ENCODE results near the gene TAB2. TPM values are rescaled to one million over a fixed set of nuclear protein-coding genes. Genes with fewer than 3 reads are reported as not detected.

Gene TAB2
- total and polyA plus RNA-seq, 9 of the 15 experiments (the other 6 are each of a cell fraction or from before 2014, with no cell fraction given), result 9.1 to 38.3 (median 18.6) TPM

DNA sequence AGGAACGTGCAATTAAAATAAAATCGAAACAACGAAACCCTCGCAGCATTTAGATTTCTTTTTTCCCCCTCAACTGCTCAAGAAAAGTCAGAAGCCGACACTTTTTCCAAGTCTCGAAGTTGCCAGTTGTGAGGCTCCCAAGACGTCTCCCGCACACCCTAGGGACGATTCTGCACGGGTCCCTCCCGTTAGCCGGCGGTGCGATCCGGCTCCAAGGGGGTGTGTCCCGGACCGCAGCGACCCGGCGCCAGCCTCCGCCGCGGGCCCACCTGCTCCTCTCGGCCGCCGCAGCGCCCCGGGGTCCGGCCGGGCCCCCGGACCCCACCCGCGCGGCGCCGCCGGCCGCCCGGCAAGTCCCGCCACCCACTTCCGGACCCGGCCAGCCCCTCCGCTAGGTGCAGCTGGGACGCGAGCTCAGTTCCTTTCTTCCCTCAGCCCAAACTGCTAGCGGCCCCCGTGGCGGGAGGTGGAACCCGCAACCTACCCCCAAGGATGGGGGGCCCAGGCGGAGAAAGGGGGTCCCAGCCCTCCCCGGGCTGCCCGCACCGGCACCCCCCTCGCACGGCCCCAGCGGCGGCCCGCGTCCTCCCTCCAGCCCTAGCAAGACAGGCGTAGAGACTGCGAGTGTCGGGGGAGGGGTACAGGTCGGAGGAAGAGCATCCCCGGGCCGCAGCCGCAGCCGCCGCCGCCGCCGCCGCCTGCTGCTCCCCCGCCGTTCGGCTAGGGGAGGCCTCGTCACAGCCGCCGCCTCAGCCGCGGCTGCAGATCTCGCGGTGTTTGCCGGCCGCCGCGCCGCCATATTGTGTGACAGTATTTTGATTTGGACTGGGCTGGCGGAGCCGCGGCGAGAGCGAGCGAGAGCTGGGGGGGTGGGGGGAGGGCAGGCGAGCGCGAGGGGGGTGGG lies 520 bp upstream of the TAB2 start (continued):
- TF ChIP-seq BACH1 (tag; IDR thresholded peaks at IDR 0.05) (no peak), FOXP1 (CRISPR knock-in tag; IDR thresholded peaks at IDR 0.05) (0 out of 2 replicates have a peak, but pooled peaks have one; percentile 27), ELF2 (CRISPR knock-in tag; IDR thresholded peaks at IDR 0.05) (peak; percentile 54; the same call in 1 of the 2 replicates), KLF10 (CRISPR knock-in tag; IDR thresholded peaks at IDR 0.05) (no peak; the same call in 1 of the 2 replicates), ZNF165 (CRISPR knock-in tag; IDR thresholded peaks at IDR 0.05; ENCODE audit: borderline replicate concordance) (0 out of 2 replicates have a peak, but pooled peaks have one; percentile 76), HIVEP1 (CRISPR knock-in tag; IDR thresholded peaks at IDR 0.05) (0 out of 2 replicates have a peak, but pooled peaks have one; percentile 16), ETV5 (CRISPR knock-in tag; IDR thresholded peaks at IDR 0.05; ENCODE audit: low read depth) (peak; percentile 46), TEAD1 (CRISPR knock-in tag; IDR thresholded peaks at IDR 0.05) (peak; percentile 17 to 68; a peak in 1 of 4 replicates), POLR3G (IDR thresholded peaks at IDR 0.05; ENCODE audit: extremely low read depth, insufficient read length, insufficient replicate concordance) (no peak), XRCC5 (IDR thresholded peaks at IDR 0.05; ENCODE audit: low read depth, low read length) (peak; percentile 42; the same call in 1 of the 2 replicates), ZNF124 (CRISPR knock-in tag; IDR thresholded peaks at IDR 0.05) (no peak), CREB1 (IDR thresholded peaks at IDR 0.05) (peak; percentile 57; the same call in 1 of the 2 replicates), CREB1 (CRISPR knock-in tag; IDR thresholded peaks at IDR 0.05) (no peak), RAD21 (CRISPR knock-in tag; conservative IDR thresholded peaks at IDR 0.05 in 1 of 2, IDR thresholded peaks at IDR 0.05 in 1 of 2) (peak; percentile 31 to 44), ZNF644 (tag; IDR thresholded peaks at IDR 0.05; ENCODE audit: low read depth) (no peak; the same call in 1 of the 2 replicates), FOXJ2 (tag; IDR thresholded peaks at IDR 0.05) (no peak), THRAP3 (IDR thresholded peaks at IDR 0.05; ENCODE audit: borderline replicate concordance) (no peak), TEAD4 (IDR thresholded peaks at IDR 0.05; ENCODE audit: low read length) (no peak), TEAD4 (CRISPR knock-in tag; IDR thresholded peaks at IDR 0.05; ENCODE audit: borderline replicate concordance) (no peak), POLR2AphosphoS2 (IDR thresholded peaks at IDR 0.05; ENCODE audit: low read length) (no peak), ELF1 (tag; IDR thresholded peaks at IDR 0.05) (peak; percentile 90), ZNF184 (CRISPR knock-in tag; IDR thresholded peaks at IDR 0.05) (no peak), FOXJ3 (CRISPR knock-in tag; IDR thresholded peaks at IDR 0.05) (no peak)
- TF ChIP-seq, protein P1, sequence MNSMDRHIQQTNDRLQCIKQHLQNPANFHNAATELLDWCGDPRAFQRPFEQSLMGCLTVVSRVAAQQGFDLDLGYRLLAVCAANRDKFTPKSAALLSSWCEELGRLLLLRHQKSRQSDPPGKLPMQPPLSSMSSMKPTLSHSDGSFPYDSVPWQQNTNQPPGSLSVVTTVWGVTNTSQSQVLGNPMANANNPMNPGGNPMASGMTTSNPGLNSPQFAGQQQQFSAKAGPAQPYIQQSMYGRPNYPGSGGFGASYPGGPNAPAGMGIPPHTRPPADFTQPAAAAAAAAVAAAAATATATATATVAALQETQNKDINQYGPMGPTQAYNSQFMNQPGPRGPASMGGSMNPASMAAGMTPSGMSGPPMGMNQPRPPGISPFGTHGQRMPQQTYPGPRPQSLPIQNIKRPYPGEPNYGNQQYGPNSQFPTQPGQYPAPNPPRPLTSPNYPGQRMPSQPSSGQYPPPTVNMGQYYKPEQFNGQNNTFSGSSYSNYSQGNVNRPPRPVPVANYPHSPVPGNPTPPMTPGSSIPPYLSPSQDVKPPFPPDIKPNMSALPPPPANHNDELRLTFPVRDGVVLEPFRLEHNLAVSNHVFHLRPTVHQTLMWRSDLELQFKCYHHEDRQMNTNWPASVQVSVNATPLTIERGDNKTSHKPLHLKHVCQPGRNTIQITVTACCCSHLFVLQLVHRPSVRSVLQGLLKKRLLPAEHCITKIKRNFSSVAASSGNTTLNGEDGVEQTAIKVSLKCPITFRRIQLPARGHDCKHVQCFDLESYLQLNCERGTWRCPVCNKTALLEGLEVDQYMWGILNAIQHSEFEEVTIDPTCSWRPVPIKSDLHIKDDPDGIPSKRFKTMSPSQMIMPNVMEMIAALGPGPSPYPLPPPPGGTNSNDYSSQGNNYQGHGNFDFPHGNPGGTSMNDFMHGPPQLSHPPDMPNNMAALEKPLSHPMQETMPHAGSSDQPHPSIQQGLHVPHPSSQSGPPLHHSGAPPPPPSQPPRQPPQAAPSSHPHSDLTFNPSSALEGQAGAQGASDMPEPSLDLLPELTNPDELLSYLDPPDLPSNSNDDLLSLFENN (IDR thresholded peaks at IDR 0.05; ENCODE audit: low read depth in 2 of 2, low read length in 2 of 2), result no peak; a peak in 1 of 4 replicates
- TF ChIP-seq, protein P2, sequence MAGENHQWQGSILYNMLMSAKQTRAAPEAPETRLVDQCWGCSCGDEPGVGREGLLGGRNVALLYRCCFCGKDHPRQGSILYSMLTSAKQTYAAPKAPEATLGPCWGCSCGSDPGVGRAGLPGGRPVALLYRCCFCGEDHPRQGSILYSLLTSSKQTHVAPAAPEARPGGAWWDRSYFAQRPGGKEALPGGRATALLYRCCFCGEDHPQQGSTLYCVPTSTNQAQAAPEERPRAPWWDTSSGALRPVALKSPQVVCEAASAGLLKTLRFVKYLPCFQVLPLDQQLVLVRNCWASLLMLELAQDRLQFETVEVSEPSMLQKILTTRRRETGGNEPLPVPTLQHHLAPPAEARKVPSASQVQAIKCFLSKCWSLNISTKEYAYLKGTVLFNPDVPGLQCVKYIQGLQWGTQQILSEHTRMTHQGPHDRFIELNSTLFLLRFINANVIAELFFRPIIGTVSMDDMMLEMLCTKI (IDR thresholded peaks at IDR 0.05; ENCODE audit: partially characterized antibody), result no peak
